Liver (tissue), 9 donors: ENCODE measurements around the gene ERO1B. TPM values are rescaled to one million over a fixed set of nuclear protein-coding genes. Genes with fewer than 3 reads are reported as not detected.

Source experiments
- DNase-seq: peaks from one replicate; pipeline ENCODE4 v3.0.0-alpha.2; 2017; ENCODE audit warnings: low spot score
- H3K27ac ChIP-seq, 2 donors: one replicate each; pipeline ENCODE4 v1.7.0; 2013; ENCODE audit warnings: inconsistent platforms in 2 of 2, low read length in 2 of 2, control low read depth in 1 of 2, low read depth in 1 of 2, mild to moderate bottlenecking in 1 of 2
- H3K27me3 ChIP-seq, 4 donors: one replicate each; pipeline versions ENCODE4 v1.6.1 to v1.7.0; 2013; ENCODE audit warnings: low read length in 3 of 4, inconsistent platforms in 1 of 4, mild to moderate bottlenecking in 1 of 4, moderate library complexity in 1 of 4; ENCODE audit not compliant: control insufficient read depth in 4 of 4, insufficient read depth in 4 of 4
- H3K36me3 ChIP-seq, 4 donors: one replicate each; pipeline versions ENCODE4 v1.6.1 to v1.7.0; 2013; ENCODE audit warnings: low read length in 3 of 4, mild to moderate bottlenecking in 3 of 4, low read depth in 1 of 4, moderate library complexity in 1 of 4; ENCODE audit not compliant: control insufficient read depth in 4 of 4, insufficient read depth in 3 of 4
- H3K4me1 ChIP-seq, 4 donors: one replicate each; pipeline versions ENCODE4 v1.6.1 to v1.7.0; 2013; ENCODE audit warnings: low read length in 3 of 4, mild to moderate bottlenecking in 3 of 4, moderate library complexity in 1 of 4; ENCODE audit not compliant: control insufficient read depth in 4 of 4, insufficient read depth in 4 of 4
- H3K4me3 ChIP-seq, 3 donors: one replicate each; pipeline versions ENCODE4 v1.6.1 to v1.7.0; 2013; ENCODE audit warnings: low read length in 3 of 3, control low read depth in 1 of 3, low read depth in 1 of 3, mild to moderate bottlenecking in 1 of 3
- H3K9ac ChIP-seq, 2 donors: one replicate each; pipeline ENCODE4 v1.7.0; 2013; ENCODE audit warnings: low read length in 2 of 2, mild to moderate bottlenecking in 2 of 2, moderate library complexity in 2 of 2, control low read depth in 1 of 2, low read depth in 1 of 2
- H3K9me3 ChIP-seq, 4 donors: one replicate each; pipeline versions ENCODE4 v1.6.1 to v1.7.0; 2013; ENCODE audit warnings: low read length in 3 of 4; ENCODE audit not compliant: control insufficient read depth in 4 of 4
- EGR1 ChIP-seq, 2 donors: IDR thresholded peaks; 2 replicates each; pipeline ENCODE4 v1.6.1; 2016 to 2018; ENCODE audit warnings: antibody characterized with exemption in 2 of 2, low read depth in 2 of 2
- FOXA1 ChIP-seq: IDR thresholded peaks from 2 replicates; pipeline ENCODE4 v1.6.1; 2016; ENCODE audit warnings: antibody characterized with exemption
- FOXA2 ChIP-seq: IDR thresholded peaks from 2 replicates; pipeline ENCODE4 v1.6.1; 2016; ENCODE audit warnings: antibody characterized with exemption
- GABPA ChIP-seq, 2 donors: IDR thresholded peaks in 1 of 2; conservative IDR thresholded peaks in 1 of 2; 2 replicates each; pipeline ENCODE4 v1.6.1; 2016; ENCODE audit warnings: antibody characterized with exemption in 2 of 2, mild to moderate bottlenecking in 1 of 2, moderate library complexity in 1 of 2
- HNF4A ChIP-seq, 2 donors: conservative IDR thresholded peaks; 2 replicates each; pipeline ENCODE4 v1.6.1; 2016; ENCODE audit warnings: antibody characterized with exemption in 2 of 2, mild to moderate bottlenecking in 2 of 2
- HNF4G ChIP-seq: IDR thresholded peaks from 2 replicates; pipeline ENCODE4 v1.6.1; 2016; ENCODE audit warnings: antibody characterized with exemption
- JUND ChIP-seq, 2 donors: IDR thresholded peaks; 2 replicates each; pipeline ENCODE4 v1.6.1; 2016; ENCODE audit warnings: antibody characterized with exemption in 2 of 2
- RAD21 ChIP-seq, 2 donors: IDR thresholded peaks; 2 replicates each; pipeline ENCODE4 v1.6.1; 2016; ENCODE audit warnings: antibody characterized with exemption in 2 of 2, mild to moderate bottlenecking in 2 of 2
- RXRA ChIP-seq, 2 donors: IDR thresholded peaks; 2 replicates each; pipeline ENCODE4 v1.6.1; 2017 to 2018; ENCODE audit warnings: antibody characterized with exemption in 2 of 2, mild to moderate bottlenecking in 1 of 2
- SP1 ChIP-seq: IDR thresholded peaks from 2 replicates; pipeline ENCODE4 v1.6.1; 2018; ENCODE audit warnings: antibody characterized with exemption, mild to moderate bottlenecking
- TAF1 ChIP-seq: conservative IDR thresholded peaks from 2 replicates; pipeline ENCODE4 v1.6.1; 2016; ENCODE audit warnings: antibody characterized with exemption, mild to moderate bottlenecking
- YY1 ChIP-seq: IDR thresholded peaks from 2 replicates; pipeline ENCODE4 v1.6.1; 2016; ENCODE audit warnings: antibody characterized with exemption, mild to moderate bottlenecking
- WGBS: extraction: QIAGEN DNeasy Blood & Tissue Kit; methylation state at CpG from one replicate; pipeline ENCODE4 v1.1.7; 2013; 5-methylcytosine and 5-hydroxymethylcytosine counted together
- polyA plus RNA-seq, 2 donors: library from polyadenylated mRNA; stranded (reverse) in 1 of 2; unstranded in 1 of 2; fragments of 200-250 nt in 1 of 2; fragments of >200 nt in 1 of 2; fragmentation: Nextera tagmentation in 1 of 2; extraction: Ambion mirVana in 1 of 2; gene quantifications; one replicate each; pipeline versions ENCODE4 v1.2.1 to v1.2.3, GENCODE V29; 2013 to 2015
- total RNA-seq, 2 donors: library from RNA; depleted of rRNA; stranded (reverse); fragments of >200 nt; gene quantifications; one replicate each; pipeline ENCODE4 v1.2.3, GENCODE V29; 2014
- TF ChIP-seq, protein P1 (sequence below): IDR thresholded peaks from 2 replicates; pipeline ENCODE4 v1.6.1; 2016; ENCODE audit warnings: antibody characterized with exemption, mild to moderate bottlenecking
- TF ChIP-seq, protein P2 (sequence below): fragments of 150-350 bp; IDR thresholded peaks from 2 replicates; pipeline ENCODE4 v1.5.1; 2017; ENCODE audit warnings: improper control_type of control experiment, low read depth, low read length; ENCODE audit not compliant: missing input control
- TF ChIP-seq, protein P3 (sequence below): IDR thresholded peaks from 2 replicates; pipeline ENCODE4 v1.6.1; 2016; ENCODE audit warnings: antibody characterized with exemption
- TF ChIP-seq, protein P4 (sequence below): IDR thresholded peaks from 2 replicates; pipeline ENCODE4 v1.6.1; 2016; ENCODE audit warnings: antibody characterized with exemption
- donor health status: healthy.
- donor health status: healthy.
- donor health status: healthy.
- donor health status: healthy.
- donor health status: healthy.

Gene ERO1B
- total and polyA plus RNA-seq, 4 donors: 5.5 to 22.9 (median 8.9) TPM

DNA sequence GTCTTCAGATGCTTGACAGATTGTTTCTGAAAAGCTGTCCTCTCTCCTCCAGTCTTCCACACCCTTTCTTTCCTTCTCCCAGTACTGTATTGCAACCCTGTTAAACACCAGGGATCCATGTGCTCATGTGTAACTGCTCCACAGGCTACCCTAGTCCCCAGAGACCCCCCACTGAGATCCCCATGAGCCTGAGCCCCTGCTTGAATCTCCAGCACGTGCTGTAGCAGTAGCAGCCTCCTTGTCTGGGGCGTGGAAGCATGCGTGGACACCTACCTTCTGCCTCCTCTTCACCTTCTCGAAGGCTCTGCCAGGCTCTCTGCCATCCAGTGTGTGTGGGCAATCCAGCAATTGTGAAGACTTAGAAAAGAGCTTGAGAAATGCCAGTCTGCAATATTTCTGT, 114.2 kb downstream of the ERO1B start:
- H3K4me3 ChIP-seq: no peak overlapping the region
- TF ChIP-seq TAF1: no peak
- no peak for TF ChIP-seq FOXA1
- no peak for TF ChIP-seq RXRA (IDR thresholded peaks at IDR 0.05)
- no peak for TF ChIP-seq RAD21 (IDR thresholded peaks at IDR 0.05)
- TF ChIP-seq HNF4G: no peak
- TF ChIP-seq HNF4A (conservative IDR thresholded peaks at IDR 0.05): no peak
- no peak for TF ChIP-seq FOXA2
- TF ChIP-seq, protein P1, sequence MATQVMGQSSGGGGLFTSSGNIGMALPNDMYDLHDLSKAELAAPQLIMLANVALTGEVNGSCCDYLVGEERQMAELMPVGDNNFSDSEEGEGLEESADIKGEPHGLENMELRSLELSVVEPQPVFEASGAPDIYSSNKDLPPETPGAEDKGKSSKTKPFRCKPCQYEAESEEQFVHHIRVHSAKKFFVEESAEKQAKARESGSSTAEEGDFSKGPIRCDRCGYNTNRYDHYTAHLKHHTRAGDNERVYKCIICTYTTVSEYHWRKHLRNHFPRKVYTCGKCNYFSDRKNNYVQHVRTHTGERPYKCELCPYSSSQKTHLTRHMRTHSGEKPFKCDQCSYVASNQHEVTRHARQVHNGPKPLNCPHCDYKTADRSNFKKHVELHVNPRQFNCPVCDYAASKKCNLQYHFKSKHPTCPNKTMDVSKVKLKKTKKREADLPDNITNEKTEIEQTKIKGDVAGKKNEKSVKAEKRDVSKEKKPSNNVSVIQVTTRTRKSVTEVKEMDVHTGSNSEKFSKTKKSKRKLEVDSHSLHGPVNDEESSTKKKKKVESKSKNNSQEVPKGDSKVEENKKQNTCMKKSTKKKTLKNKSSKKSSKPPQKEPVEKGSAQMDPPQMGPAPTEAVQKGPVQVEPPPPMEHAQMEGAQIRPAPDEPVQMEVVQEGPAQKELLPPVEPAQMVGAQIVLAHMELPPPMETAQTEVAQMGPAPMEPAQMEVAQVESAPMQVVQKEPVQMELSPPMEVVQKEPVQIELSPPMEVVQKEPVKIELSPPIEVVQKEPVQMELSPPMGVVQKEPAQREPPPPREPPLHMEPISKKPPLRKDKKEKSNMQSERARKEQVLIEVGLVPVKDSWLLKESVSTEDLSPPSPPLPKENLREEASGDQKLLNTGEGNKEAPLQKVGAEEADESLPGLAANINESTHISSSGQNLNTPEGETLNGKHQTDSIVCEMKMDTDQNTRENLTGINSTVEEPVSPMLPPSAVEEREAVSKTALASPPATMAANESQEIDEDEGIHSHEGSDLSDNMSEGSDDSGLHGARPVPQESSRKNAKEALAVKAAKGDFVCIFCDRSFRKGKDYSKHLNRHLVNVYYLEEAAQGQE: no peak
- no peak for TF ChIP-seq EGR1 (IDR thresholded peaks at IDR 0.05; ENCODE audit: low read depth in 2 of 2)
- TF ChIP-seq, protein P2, sequence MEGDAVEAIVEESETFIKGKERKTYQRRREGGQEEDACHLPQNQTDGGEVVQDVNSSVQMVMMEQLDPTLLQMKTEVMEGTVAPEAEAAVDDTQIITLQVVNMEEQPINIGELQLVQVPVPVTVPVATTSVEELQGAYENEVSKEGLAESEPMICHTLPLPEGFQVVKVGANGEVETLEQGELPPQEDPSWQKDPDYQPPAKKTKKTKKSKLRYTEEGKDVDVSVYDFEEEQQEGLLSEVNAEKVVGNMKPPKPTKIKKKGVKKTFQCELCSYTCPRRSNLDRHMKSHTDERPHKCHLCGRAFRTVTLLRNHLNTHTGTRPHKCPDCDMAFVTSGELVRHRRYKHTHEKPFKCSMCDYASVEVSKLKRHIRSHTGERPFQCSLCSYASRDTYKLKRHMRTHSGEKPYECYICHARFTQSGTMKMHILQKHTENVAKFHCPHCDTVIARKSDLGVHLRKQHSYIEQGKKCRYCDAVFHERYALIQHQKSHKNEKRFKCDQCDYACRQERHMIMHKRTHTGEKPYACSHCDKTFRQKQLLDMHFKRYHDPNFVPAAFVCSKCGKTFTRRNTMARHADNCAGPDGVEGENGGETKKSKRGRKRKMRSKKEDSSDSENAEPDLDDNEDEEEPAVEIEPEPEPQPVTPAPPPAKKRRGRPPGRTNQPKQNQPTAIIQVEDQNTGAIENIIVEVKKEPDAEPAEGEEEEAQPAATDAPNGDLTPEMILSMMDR: no peak
- no peak for TF ChIP-seq YY1
- no peak for TF ChIP-seq SP1
- TF ChIP-seq, protein P3, sequence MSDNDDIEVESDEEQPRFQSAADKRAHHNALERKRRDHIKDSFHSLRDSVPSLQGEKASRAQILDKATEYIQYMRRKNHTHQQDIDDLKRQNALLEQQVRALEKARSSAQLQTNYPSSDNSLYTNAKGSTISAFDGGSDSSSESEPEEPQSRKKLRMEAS: no peak
- TF ChIP-seq JUND (IDR thresholded peaks at IDR 0.05): no peak
- no peak for TF ChIP-seq GABPA (IDR thresholded peaks at IDR 0.05 in 1 of 2, conservative IDR thresholded peaks at IDR 0.05 in 1 of 2)
- TF ChIP-seq, protein P4, sequence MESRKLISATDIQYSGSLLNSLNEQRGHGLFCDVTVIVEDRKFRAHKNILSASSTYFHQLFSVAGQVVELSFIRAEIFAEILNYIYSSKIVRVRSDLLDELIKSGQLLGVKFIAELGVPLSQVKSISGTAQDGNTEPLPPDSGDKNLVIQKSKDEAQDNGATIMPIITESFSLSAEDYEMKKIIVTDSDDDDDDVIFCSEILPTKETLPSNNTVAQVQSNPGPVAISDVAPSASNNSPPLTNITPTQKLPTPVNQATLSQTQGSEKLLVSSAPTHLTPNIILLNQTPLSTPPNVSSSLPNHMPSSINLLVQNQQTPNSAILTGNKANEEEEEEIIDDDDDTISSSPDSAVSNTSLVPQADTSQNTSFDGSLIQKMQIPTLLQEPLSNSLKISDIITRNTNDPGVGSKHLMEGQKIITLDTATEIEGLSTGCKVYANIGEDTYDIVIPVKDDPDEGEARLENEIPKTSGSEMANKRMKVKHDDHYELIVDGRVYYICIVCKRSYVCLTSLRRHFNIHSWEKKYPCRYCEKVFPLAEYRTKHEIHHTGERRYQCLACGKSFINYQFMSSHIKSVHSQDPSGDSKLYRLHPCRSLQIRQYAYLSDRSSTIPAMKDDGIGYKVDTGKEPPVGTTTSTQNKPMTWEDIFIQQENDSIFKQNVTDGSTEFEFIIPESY: no peak
- H3K27me3 ChIP-seq: no peaks in the 10 kb centered on the region
- no peak overlapping the region for H3K27ac ChIP-seq
- WGBS: 94% methylated on average over 4 of the region's 4 CpGs
- H3K36me3 ChIP-seq: no peaks in the 10 kb centered on the region
- H3K9ac ChIP-seq: no peak overlapping the region
- DNase-seq: no peak
- H3K4me1 ChIP-seq: peaks cover 0 to 6% (median 4%) of the 10 kb centered on the region in 4 donors
- H3K9me3 ChIP-seq: no peaks in the 10 kb centered on the region

DNA sequence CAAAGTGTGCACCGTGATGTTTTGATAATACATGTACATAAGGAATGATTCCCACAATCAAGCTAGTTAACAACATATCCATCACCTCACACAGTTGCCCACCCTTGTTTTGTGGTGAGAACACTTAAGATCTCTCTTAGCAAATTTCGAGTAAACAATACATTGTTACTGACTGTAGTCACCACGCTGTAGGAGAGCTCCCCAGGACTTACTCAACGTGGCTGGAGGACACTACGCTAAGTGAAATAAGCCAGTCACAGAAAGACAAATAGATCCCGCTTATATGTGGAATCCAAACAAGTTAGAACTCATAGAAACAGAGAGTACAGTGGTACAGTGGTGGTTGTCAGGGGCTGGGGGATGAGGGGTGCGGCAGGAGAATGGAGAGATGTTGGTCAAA, 114.6 kb downstream of the ERO1B start:
- no peak overlapping the region for H3K27ac ChIP-seq
- peaks cover 0 to 6% (median 5%) of the 10 kb centered on the region in 4 donors for H3K4me1 ChIP-seq
- no peaks in the 10 kb centered on the region for H3K36me3 ChIP-seq
- TF ChIP-seq HNF4G (no peak), HNF4A (conservative IDR thresholded peaks at IDR 0.05) (no peak), FOXA1 (no peak), YY1 (no peak)
- TF ChIP-seq, protein P2: no peak
- TF ChIP-seq, protein P4: no peak
- 94% methylated on average over 7 of the region's 7 CpGs for WGBS
- no peaks in the 10 kb centered on the region for H3K9me3 ChIP-seq
- no peaks in the 10 kb centered on the region for H3K27me3 ChIP-seq
- H3K9ac ChIP-seq: no peak overlapping the region
- no peak overlapping the region for H3K4me3 ChIP-seq
- no peak for DNase-seq
